ENCODE data around the gene SPRYD3.

The SPRYD3 gene

GRCh38 chr12:53077030-53077429, 2.2 kb downstream of the SPRYD3 start:
- DNase-seq: no peak

GRCh38 chr12:53076461-53076860, 2.7 kb downstream of the SPRYD3 start:
- no peak for DNase-seq

- DNase-seq: no peak
Measured at GRCh38 chr12:53074999-53075370, 4.2 kb downstream of the SPRYD3 start.

GRCh38 chr12:53074283-53074998, 4.7 kb downstream of the SPRYD3 start:
- no peak for DNase-seq

GRCh38 chr12:53073881-53074280, 5.3 kb downstream of the SPRYD3 start:
- no peak for DNase-seq

- DNase-seq: peak in 2 of 3 experiments; percentile 22 to 69
Measured at GRCh38 chr12:53071591-53072551, 7.3 kb downstream of the SPRYD3 start.

- DNase-seq: no peak
Measured at GRCh38 chr12:53070877-53071492, 8.2 kb downstream of the SPRYD3 start.

GRCh38 chr12:53069621-53070410, 9.4 kb downstream of the SPRYD3 start:
- no peak for DNase-seq

GRCh38 chr12:53068811-53069585, 10.2 kb downstream of the SPRYD3 start:
- DNase-seq: no peak

GRCh38 chr12:53067993-53068770, 11.0 kb downstream of the SPRYD3 start:
- no peak for DNase-seq

GRCh38 chr12:53067074-53067992, 11.9 kb downstream of the SPRYD3 start:
- no peak for DNase-seq

- DNase-seq: peak; percentile 58 to 82 (median 74)
Measured at GRCh38 chr12:53065975-53066931, 12.9 kb downstream of the SPRYD3 start.

GRCh38 chr12:53065470-53065869, 13.7 kb downstream of the SPRYD3 start:
- DNase-seq: no peak

GRCh38 chr12:53064613-53065436, 14.4 kb downstream of the SPRYD3 start:
- DNase-seq: no peak

- peak in 1 of 3 experiments; percentile 51 for DNase-seq
Measured at GRCh38 chr12:53063708-53064612, 15.2 kb downstream of the SPRYD3 start.

GRCh38 chr12:53062977-53063707, 16.0 kb downstream of the SPRYD3 start:
- DNase-seq: no peak

Data from NCI-H1417 (cell line).